Bronchial epithelial cell (primary cell): ENCODE data around the gene RPP30. TPM values are rescaled to one million over a fixed set of nuclear protein-coding genes. Genes with fewer than 3 reads are reported as not detected.

Experiments used
- DNase-seq: peaks from one replicate; pipeline ENCODE4 v3.0.0-alpha.2; 2010; ENCODE audit warnings: low read depth
- FAIRE-seq: peaks from 2 replicates; lab custom pipeline; 2011; peaks lifted over from hg19 to GRCh38; lab: Jason Lieb, UNC
- H3K27me3 ChIP-seq: 2 replicates; pipeline ENCODE4 v1.5.1; 2011; ENCODE audit warnings: low read length; ENCODE audit not compliant: control insufficient read depth, insufficient read depth
- H3K36me3 ChIP-seq: 2 replicates; pipeline ENCODE4 v1.5.1; 2011; ENCODE audit warnings: low read length; ENCODE audit not compliant: control insufficient read depth, insufficient read depth
- H3K4me3 ChIP-seq: 2 replicates; pipeline ENCODE4 v1.5.1; 2011; ENCODE audit warnings: mild to moderate bottlenecking, low read depth, low read length, control low read depth
- total RNA-seq: library from RNA; depleted of rRNA; stranded (reverse); fragments of >200 nt; gene quantifications from 2 replicates; pipeline ENCODE4 v1.2.1, GENCODE V29; 2014
- TF ChIP-seq, protein P1 (sequence below): IDR thresholded peaks from 2 replicates; pipeline ENCODE4 v1.5.1; 2011; ENCODE audit warnings: mild to moderate bottlenecking, moderate library complexity, low read length, control low read depth, inconsistent platforms; ENCODE audit not compliant: insufficient read depth, severe bottlenecking

RPP30 gene
- total RNA-seq, 1 donor from 2014 or later = 25.0 TPM

DNA sequence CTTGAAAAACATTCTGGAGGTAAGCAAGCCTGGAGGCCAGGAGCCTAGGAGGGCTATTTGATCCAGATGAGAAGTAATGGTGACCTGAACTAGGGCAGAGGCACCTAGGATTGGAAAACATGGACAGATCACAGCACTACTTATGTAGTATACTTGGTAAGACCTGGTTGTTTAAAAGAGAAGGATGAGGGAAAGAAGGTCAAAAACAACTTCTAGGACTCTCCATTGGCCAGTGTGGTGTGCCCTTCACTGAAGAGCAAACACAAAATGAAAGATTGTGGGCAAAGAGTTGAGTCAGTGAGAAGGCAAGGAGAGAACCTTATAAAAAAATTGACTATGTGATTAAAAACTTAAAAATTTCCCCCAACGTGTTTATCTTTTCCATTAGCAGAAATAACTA lies 34.8 kb downstream of the RPP30 start:
- no peak for FAIRE-seq
- Histone ChIP-seq H3K4me3 (no peak overlapping the region), H3K27me3 (no peaks in the 10 kb centered on the region), H3K36me3 (no peaks in the 10 kb centered on the region)
- no peak for DNase-seq
- TF ChIP-seq, protein P1, sequence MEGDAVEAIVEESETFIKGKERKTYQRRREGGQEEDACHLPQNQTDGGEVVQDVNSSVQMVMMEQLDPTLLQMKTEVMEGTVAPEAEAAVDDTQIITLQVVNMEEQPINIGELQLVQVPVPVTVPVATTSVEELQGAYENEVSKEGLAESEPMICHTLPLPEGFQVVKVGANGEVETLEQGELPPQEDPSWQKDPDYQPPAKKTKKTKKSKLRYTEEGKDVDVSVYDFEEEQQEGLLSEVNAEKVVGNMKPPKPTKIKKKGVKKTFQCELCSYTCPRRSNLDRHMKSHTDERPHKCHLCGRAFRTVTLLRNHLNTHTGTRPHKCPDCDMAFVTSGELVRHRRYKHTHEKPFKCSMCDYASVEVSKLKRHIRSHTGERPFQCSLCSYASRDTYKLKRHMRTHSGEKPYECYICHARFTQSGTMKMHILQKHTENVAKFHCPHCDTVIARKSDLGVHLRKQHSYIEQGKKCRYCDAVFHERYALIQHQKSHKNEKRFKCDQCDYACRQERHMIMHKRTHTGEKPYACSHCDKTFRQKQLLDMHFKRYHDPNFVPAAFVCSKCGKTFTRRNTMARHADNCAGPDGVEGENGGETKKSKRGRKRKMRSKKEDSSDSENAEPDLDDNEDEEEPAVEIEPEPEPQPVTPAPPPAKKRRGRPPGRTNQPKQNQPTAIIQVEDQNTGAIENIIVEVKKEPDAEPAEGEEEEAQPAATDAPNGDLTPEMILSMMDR = no peak

DNA sequence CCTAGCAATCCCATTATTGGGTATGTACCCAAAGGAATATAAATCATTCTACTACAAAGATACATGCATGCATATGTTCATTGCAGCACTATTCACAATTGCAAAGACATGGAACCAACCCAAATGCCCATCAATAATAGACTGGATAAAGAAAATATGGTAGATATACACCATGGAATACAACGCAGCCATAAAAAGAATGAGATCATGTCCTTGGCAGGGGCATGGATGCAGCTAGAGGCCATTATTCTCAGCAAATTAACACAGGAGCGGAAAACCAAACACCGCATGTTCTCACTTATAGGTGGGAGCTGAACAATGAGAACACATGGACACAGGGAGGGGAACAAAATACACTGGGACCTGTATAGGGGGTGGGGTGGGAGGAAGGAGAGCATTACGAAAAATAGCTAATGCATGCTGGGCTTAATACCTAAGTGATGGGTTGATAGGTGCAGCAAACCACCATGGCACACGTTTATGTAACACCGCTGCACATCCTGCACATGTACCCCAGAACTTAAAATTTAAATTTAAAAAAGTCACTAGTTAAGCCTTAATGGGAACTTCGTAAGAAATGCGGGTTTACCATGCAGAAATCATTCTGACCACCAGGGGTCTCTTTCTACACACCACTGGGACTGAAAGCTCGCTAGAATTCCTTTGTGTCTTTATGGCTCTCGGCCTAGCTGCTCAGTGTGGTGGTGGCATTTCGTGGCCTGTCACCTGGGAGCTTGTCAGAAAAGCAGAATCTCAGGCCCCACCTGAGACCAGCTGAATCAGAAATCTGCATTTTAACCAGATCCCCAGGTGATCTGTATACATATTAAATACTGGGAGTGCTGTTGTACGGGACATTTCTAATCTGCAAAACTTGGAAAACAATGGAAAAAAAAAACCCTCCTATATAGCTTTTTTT lies 39.6 kb downstream of the RPP30 start:
- no peaks in the 10 kb centered on the region for H3K36me3 ChIP-seq
- no peak overlapping the region for H3K4me3 ChIP-seq
- FAIRE-seq = no peak
- DNase-seq = peak; percentile 76
- TF ChIP-seq, protein P1 = peak; percentile 78
- H3K27me3 ChIP-seq = no peaks in the 10 kb centered on the region

DNA sequence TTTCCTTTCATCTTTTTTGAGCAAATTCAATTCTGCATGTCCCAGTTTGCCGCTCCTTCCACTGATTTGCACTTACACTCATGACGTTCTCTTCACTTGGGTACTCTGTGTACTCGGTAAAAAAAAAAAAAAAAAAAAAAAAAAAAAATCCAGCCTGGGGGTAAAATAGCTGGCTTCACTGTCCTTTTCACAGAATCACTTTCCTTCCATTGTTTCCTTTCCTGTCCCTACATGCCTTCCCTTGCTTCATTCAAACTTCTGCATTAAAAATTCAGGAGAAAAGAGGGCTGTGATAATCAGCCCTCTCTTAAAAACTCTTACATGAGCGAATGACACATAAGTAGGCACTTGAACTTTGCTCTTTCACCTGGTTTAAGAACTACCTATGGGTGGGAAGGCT lies 40.4 kb downstream of the RPP30 start:
- Histone ChIP-seq H3K4me3 (no peak overlapping the region), H3K36me3 (no peaks in the 10 kb centered on the region), H3K27me3 (no peaks in the 10 kb centered on the region)
- no peak for FAIRE-seq
- TF ChIP-seq, protein P1 = no peak
- peak; percentile 81 for DNase-seq

DNA sequence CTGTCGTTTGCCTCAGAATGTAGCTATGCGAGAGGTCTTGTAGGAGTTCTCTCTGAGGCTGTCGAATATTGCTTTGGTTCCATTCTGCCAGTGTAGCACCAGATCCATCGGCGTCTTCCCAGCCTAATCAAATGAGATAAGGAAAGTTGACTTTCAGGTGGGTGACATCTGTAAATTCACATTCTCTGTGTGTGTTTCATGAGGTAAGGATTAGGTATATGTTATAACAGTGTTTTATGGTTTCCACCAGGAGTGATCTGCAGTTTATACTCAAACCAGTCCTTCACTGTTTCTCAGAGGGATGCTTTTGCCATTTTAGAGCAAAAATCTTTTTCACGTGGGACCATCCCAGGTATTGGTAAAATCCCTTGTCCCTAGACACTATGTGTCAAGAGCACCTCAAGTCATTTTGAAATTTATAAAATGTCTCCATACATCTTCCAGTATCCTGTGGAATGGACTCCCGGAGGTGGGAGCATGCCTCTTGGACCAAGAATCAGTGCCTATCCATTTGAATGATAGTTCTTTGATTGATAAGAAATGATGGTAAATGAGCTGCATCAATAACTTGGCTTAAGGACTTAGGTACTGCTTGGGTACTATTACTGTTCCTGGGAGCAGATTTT lies 41.2 kb downstream of the RPP30 start:
- no peaks in the 10 kb centered on the region for H3K36me3 ChIP-seq
- TF ChIP-seq, protein P1 = no peak
- H3K27me3 ChIP-seq = no peaks in the 10 kb centered on the region
- no peak for FAIRE-seq
- no peak overlapping the region for H3K4me3 ChIP-seq
- DNase-seq = no peak

DNA sequence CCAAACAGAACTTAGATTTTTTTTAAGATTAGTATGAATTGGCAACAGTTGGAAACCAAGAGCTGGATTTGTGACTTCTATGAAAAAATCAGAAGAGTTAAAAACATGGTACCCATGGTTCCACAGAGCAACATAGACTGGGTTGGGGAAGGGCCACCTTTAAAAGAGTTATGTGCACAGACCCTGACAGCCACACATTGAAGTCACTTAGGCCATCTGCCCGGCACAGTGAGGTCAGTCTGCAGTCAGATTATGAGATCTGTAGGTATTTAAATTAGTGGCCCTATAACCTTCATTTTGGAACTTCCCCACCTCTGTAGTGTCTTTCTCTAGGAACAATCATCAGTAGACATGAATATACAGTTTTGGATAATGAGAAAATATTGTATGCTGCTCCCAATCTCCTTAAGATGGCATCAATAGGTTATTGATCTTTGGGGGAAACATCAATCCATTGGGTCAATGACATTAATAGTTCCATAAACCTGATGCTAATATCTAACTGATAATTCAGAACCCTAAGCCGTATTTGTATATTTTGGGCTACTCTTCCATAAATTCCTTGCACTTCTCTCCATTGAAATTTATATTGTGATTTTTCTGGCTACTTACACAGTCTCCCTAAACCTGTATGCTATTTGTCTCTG lies 42.1 kb downstream of the RPP30 start:
- H3K4me3 ChIP-seq = no peak overlapping the region
- no peaks in the 10 kb centered on the region for H3K36me3 ChIP-seq
- DNase-seq = no peak
- no peaks in the 10 kb centered on the region for H3K27me3 ChIP-seq
- no peak for FAIRE-seq
- TF ChIP-seq, protein P1 = no peak
